Ishikawa (cell line): ENCODE measurements around the gene TEX261.

ENCODE experiments used
- CEBPB ChIP-seq: IDR thresholded peaks from 2 replicates; pipeline ENCODE4 v1.6.1; 2012
- CREB1 ChIP-seq: IDR thresholded peaks from 2 replicates; pipeline ENCODE4 v1.6.1; 2012; ENCODE audit warnings: low read depth
- EGR1 ChIP-seq: IDR thresholded peaks from 2 replicates; pipeline ENCODE4 v1.6.1; 2012
- EP300 ChIP-seq: IDR thresholded peaks from 2 replicates; pipeline ENCODE4 v1.6.1; 2012; ENCODE audit warnings: borderline replicate concordance
- FOXM1 ChIP-seq: IDR thresholded peaks from 2 replicates; pipeline ENCODE4 v1.6.1; 2012; ENCODE audit warnings: low read depth, borderline replicate concordance
- NFIC ChIP-seq: IDR thresholded peaks from 2 replicates; pipeline ENCODE4 v1.6.1; 2012
- RAD21 ChIP-seq: IDR thresholded peaks from 2 replicates; pipeline ENCODE4 v1.6.1; 2012; ENCODE audit warnings: low read depth
- TAF1 ChIP-seq: IDR thresholded peaks from 2 replicates; pipeline ENCODE4 v1.6.1; 2012; ENCODE audit warnings: low read depth, mild to moderate bottlenecking
- TCF12 ChIP-seq: IDR thresholded peaks from 2 replicates; pipeline ENCODE4 v1.6.1; 2012; ENCODE audit warnings: low read depth
- TEAD4 ChIP-seq: IDR thresholded peaks from 2 replicates; pipeline ENCODE4 v1.6.1; 2012
- YY1 ChIP-seq: IDR thresholded peaks from 2 replicates; pipeline ENCODE4 v1.6.1; 2012; ENCODE audit warnings: low read depth
- ZBTB7A ChIP-seq: IDR thresholded peaks from 2 replicates; pipeline ENCODE4 v1.6.1; 2012; ENCODE audit warnings: low read depth
- TF ChIP-seq, protein P1 (sequence below): IDR thresholded peaks from 2 replicates; pipeline ENCODE4 v1.6.1; 2012
- TF ChIP-seq, protein P2 (sequence below): IDR thresholded peaks from 2 replicates; pipeline ENCODE4 v1.6.1; 2012
- TF ChIP-seq, protein P3 (sequence below): IDR thresholded peaks from 2 replicates; pipeline ENCODE4 v1.6.1; 2012; ENCODE audit warnings: low read depth, mild to moderate bottlenecking

TEX261 gene

DNA sequence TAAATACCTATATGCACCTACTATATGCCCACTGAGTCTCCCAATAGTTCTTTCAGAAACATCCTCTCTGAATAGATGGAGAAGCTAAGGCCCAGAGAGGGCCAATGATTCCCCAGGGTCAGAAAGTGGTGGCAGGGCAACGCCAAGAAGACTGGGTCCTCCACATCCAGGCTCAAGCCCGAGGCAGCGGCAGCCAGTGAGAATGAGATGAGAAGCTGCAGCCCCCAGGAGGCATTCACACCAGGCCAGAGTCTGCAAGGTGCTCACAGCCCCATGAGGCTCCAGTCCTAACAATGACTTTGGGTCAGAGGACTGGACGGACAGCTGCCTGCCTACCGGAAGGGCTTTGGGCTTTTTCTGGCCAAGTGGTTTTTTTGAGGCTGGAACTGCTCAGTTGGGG, 3.5 kb downstream of the TEX261 start:
- TF ChIP-seq TAF1 (no peak), EGR1 (no peak)

DNA sequence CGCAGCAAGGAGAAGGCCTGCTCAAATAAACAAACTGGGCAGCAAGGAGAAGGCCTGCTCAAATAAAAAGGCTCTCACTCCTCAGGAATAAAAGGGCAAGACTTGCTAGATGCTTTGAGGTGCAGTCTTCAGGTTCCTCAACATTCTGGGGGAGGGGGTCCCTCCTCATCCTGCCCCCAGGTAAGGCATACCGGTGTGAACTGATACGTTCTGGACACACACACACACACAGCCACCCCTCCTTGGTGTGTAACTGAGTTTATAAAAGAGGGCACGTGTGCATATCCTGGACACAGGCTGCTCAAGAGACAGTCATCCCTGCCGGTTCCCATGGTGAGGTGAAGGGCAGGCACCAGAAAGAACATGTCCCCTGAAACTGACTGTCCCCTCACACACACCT, 4.5 kb downstream of the TEX261 start:
- TF ChIP-seq CREB1 (no peak), TAF1 (no peak), EP300 (no peak), FOXM1 (no peak), TEAD4 (no peak), RAD21 (no peak), ZBTB7A (no peak), TCF12 (no peak), EGR1 (no peak), CEBPB (no peak), NFIC (no peak), YY1 (no peak)
- TF ChIP-seq, protein P1, sequence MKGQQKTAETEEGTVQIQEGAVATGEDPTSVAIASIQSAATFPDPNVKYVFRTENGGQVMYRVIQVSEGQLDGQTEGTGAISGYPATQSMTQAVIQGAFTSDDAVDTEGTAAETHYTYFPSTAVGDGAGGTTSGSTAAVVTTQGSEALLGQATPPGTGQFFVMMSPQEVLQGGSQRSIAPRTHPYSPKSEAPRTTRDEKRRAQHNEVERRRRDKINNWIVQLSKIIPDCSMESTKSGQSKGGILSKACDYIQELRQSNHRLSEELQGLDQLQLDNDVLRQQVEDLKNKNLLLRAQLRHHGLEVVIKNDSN: no peak
- TF ChIP-seq, protein P2, sequence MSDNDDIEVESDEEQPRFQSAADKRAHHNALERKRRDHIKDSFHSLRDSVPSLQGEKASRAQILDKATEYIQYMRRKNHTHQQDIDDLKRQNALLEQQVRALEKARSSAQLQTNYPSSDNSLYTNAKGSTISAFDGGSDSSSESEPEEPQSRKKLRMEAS: no peak
- TF ChIP-seq, protein P3, sequence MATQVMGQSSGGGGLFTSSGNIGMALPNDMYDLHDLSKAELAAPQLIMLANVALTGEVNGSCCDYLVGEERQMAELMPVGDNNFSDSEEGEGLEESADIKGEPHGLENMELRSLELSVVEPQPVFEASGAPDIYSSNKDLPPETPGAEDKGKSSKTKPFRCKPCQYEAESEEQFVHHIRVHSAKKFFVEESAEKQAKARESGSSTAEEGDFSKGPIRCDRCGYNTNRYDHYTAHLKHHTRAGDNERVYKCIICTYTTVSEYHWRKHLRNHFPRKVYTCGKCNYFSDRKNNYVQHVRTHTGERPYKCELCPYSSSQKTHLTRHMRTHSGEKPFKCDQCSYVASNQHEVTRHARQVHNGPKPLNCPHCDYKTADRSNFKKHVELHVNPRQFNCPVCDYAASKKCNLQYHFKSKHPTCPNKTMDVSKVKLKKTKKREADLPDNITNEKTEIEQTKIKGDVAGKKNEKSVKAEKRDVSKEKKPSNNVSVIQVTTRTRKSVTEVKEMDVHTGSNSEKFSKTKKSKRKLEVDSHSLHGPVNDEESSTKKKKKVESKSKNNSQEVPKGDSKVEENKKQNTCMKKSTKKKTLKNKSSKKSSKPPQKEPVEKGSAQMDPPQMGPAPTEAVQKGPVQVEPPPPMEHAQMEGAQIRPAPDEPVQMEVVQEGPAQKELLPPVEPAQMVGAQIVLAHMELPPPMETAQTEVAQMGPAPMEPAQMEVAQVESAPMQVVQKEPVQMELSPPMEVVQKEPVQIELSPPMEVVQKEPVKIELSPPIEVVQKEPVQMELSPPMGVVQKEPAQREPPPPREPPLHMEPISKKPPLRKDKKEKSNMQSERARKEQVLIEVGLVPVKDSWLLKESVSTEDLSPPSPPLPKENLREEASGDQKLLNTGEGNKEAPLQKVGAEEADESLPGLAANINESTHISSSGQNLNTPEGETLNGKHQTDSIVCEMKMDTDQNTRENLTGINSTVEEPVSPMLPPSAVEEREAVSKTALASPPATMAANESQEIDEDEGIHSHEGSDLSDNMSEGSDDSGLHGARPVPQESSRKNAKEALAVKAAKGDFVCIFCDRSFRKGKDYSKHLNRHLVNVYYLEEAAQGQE: no peak

DNA sequence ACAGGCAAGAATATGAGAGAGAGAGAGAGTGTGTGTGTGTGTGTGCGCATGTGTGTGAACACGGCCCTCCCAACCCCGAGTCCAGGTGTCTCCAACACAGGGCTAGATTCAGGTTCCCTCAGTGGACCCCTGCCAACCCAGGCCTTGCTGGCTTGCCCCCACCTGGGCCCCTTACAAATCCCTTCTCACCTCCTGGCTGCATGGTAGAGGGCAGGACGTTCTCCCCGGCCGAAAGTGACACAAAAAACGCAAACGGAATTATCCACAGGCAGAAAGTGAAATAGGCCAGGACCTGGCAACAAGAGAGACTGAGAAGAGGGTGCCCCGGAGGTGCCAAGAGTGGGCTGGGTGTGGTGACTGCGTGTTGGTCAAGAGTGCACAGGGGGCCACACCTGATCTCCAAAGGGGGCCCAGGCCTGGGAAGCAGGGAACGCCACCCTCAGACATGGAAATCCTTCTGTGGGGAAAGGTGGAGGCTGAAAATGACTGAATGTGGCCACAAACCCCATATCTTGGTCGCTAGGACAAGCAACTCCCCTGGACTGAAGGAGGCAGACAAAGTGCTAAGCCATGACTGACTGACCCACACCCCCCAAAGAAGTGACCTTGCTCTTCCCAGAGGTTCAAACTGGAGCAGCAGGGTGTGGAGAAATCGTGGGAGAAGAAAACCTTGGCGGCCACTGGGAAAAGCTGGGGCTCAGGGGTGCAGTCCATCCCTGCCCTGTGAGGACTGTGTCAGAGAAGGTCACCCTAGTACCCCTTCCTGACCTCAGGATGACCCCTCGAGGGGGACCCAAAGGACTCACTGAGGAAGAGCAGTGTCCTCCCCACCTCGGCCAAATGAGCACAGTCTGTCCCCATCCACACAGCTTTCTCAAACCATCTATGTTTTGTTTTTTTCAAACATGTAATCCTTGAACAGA, 5.7 kb downstream of the TEX261 start:
- TF ChIP-seq EGR1 (no peak), EP300 (no peak), FOXM1 (no peak), TCF12 (no peak)

DNA sequence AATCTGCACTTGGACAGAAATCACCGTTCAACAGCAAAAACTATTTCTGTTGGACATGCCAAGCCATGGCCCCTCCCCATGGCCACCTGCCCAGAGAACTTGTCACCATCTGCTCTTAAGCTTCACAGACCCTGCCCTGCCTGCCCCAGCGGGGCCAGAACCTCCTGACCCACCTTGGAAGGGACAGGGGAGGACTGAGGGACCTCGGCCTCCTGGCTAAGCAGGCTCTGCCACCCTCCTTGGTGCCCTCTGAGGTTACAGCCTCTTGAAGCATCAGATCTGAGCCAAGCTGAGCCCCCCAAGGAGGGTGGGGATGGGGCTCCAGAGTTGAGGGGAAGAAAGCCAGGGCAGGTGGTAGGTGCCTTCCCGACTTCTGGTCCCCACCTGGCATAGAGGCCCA, 6.5 kb downstream of the TEX261 start:
- TF ChIP-seq TAF1: no peak
- TF ChIP-seq NFIC: no peak
- TF ChIP-seq, protein P3: no peak
- no peak for TF ChIP-seq CEBPB
- TF ChIP-seq YY1: no peak
- TF ChIP-seq, protein P2: no peak

DNA sequence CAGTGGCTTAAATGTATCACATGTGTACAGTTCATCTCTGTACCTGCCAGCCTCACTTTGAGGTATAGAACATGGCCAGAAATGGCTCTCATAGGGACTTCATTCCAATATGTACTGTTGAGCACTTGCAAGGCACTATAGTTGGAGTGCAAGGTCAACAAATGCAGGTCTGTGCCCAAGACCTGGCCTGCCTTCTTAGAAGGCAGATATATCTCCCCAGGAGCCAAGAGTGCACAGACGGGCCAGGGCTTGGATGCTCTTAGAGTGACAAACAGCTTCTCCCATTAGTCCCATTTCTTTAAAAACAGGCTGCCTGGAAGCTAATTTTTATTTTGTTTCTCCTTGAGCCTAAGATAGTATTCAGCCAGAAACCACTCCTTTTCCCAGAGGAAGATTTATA, 7.3 kb downstream of the TEX261 start:
- TF ChIP-seq CEBPB: no peak
- no peak for TF ChIP-seq EGR1
- TF ChIP-seq, protein P2: no peak
- no peak for TF ChIP-seq ZBTB7A
- TF ChIP-seq, protein P1: no peak
- TF ChIP-seq RAD21: no peak
- no peak for TF ChIP-seq TAF1
- TF ChIP-seq EP300: no peak
- TF ChIP-seq TEAD4: no peak

DNA sequence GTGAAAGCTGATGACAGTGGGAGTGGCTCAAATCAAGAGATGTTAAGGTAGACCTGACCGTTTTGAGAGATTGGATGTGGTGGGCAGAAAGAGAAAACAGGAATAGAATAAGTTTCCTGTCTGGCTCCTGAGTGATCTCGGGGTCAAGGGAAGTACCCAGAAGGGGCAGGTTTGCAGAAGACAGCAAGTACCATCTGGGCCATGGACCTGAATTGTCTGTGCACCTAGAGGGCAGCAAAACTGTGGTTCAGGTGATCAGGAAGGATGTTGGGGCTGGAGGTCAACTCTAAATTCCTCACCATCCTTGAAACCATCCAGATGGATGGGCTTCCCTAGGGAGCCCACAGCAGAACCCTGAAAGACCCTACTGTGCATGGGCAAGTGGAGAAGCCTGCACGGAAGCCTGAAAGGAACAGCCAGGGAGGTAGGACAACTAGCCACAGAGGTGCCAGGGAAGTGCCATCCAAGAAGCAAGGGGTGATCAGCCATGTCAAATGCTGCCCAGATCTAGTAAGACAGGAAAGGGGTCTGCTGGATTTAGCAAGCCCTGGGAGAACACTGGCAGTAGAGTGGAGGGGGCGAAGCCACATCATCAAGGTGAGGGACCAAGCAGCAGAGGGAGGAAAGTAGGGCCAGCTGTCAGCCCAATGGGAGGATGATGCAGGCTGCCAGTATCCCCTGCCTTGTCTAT, 8.0 kb downstream of the TEX261 start:
- no peak for TF ChIP-seq CEBPB
- TF ChIP-seq TEAD4: no peak
- TF ChIP-seq, protein P2: no peak
- no peak for TF ChIP-seq EP300
- TF ChIP-seq, protein P3: no peak
- TF ChIP-seq RAD21: no peak
- TF ChIP-seq, protein P1: no peak
- no peak for TF ChIP-seq NFIC
- no peak for TF ChIP-seq FOXM1
- no peak for TF ChIP-seq TCF12
- no peak for TF ChIP-seq CREB1
- no peak for TF ChIP-seq TAF1
- TF ChIP-seq ZBTB7A: no peak
- TF ChIP-seq EGR1: no peak
